Left colon (tissue), 2 donors: ENCODE data around the gene CADM1. TPM values are rescaled to one million over a fixed set of nuclear protein-coding genes. Genes with fewer than 3 reads are reported as not detected.

Experiments used
- ATAC-seq: fragments of 200-7000 bp; cut with Tn5 transposase; one replicate; pipeline ENCODE4 v1.9.1; 2020; ENCODE audit warnings: mild to moderate bottlenecking, moderate library complexity
- DNase-seq, 2 donors: peaks; one replicate each; pipeline ENCODE4 v3.0.0-alpha.2; 2020
- intact Hi-C, 2 donors: fragments of 100-400 bp; cut with DNase I in 1 of 2; cut with micrococcal nuclease in 1 of 2; formaldehyde crosslinking; loops; one replicate each; pipeline versions ENCODE4 v1.11.2 to v1.14.0; 2022; cut with DNase I, micrococcal nuclease
- total RNA-seq, 2 donors: library from RNA; stranded (reverse); fragmentation: NEBNext Ultra II Directional; extraction: Animal tissue kit (Norgen Biotek cat#: 25700); gene quantifications; one replicate each; pipeline ENCODE4 v1.2.1, GENCODE V29; 2021
- donor health status: DM: no; HTN: no; CAD: no.
- donor health status: DM: yes; HTN: yes; CAD: no.

Gene CADM1
- total RNA-seq, 2 donors from 2014 or later: 3.8 to 5.8 TPM

- DNase-seq (no peak), ATAC-seq (no peak)
- intact Hi-C loops: no loop called here
Measured at GRCh38 chr11:115383431-115383830, 120.8 kb downstream of the CADM1 start.

- intact Hi-C loops: no loop called here
- ATAC-seq: no peak
- no peak for DNase-seq
Measured at GRCh38 chr11:115379528-115379927, 124.7 kb downstream of the CADM1 start.

GRCh38 chr11:115378557-115378956 lies 125.7 kb downstream of the CADM1 start:
- ATAC-seq: no peak
- intact Hi-C loops: no loop called here

GRCh38 chr11:115377882-115378296 lies 126.3 kb downstream of the CADM1 start:
- ATAC-seq (no peak), DNase-seq (no peak)
- intact Hi-C loops: no loop called here

More at GRCh38 chr11:115378557-115378956, 125.7 kb downstream of the CADM1 start:
- no peak for DNase-seq

- DNase-seq (no peak), ATAC-seq (no peak)
- intact Hi-C loops: no loop called here
Measured at GRCh38 chr11:115368616-115369015, 135.6 kb downstream of the CADM1 start.

GRCh38 chr11:115366826-115367225 lies 137.4 kb downstream of the CADM1 start:
- intact Hi-C loops: no loop called here
- DNase-seq (no peak), ATAC-seq (no peak)

- ATAC-seq: no peak
- no peak for DNase-seq
- intact Hi-C loops: no loop called here
Measured at GRCh38 chr11:115365907-115366306, 138.3 kb downstream of the CADM1 start.

GRCh38 chr11:115364896-115365295 lies 139.3 kb downstream of the CADM1 start:
- DNase-seq: no peak
- ATAC-seq: no peak
- intact Hi-C loops: no loop called here

GRCh38 chr11:115363921-115364320 lies 140.3 kb downstream of the CADM1 start:
- ATAC-seq (no peak), DNase-seq (no peak)
- intact Hi-C loops: no loop called here

- ATAC-seq: no peak
- intact Hi-C loops: no loop called here
- no peak for DNase-seq
Measured at GRCh38 chr11:115363426-115363825, 140.8 kb downstream of the CADM1 start.

- intact Hi-C loops: no loop called here
- DNase-seq (no peak), ATAC-seq (no peak)
Measured at GRCh38 chr11:115362997-115363396, 141.2 kb downstream of the CADM1 start.

- intact Hi-C loops: no loop called here
- ATAC-seq (no peak), DNase-seq (no peak)
Measured at GRCh38 chr11:115361025-115361424, 143.2 kb downstream of the CADM1 start.

GRCh38 chr11:115360186-115360824 lies 143.9 kb downstream of the CADM1 start:
- ATAC-seq (no peak), DNase-seq (no peak)
- intact Hi-C loops: no loop called here

GRCh38 chr11:115357066-115357465 lies 147.1 kb downstream of the CADM1 start:
- DNase-seq: no peak
- intact Hi-C loops: no loop called here
- ATAC-seq: no peak

GRCh38 chr11:115352805-115353485 lies 151.3 kb downstream of the CADM1 start:
- no peak for DNase-seq
- intact Hi-C loops: no loop called here
- no peak for ATAC-seq

GRCh38 chr11:115349335-115350017 lies 154.7 kb downstream of the CADM1 start:
- intact Hi-C loops: no loop called here
- DNase-seq: no peak
- ATAC-seq: no peak

- DNase-seq: no peak
- intact Hi-C loops: no loop called here
- no peak for ATAC-seq
Measured at GRCh38 chr11:115348416-115348815, 155.8 kb downstream of the CADM1 start.

GRCh38 chr11:115347106-115347505 lies 157.1 kb downstream of the CADM1 start:
- ATAC-seq: no peak
- DNase-seq: no peak
- intact Hi-C loops: no loop called here

GRCh38 chr11:115345840-115346239 lies 158.4 kb downstream of the CADM1 start:
- intact Hi-C loops: no loop called here
- no peak for DNase-seq
- ATAC-seq: no peak

GRCh38 chr11:115345361-115345760 lies 158.9 kb downstream of the CADM1 start:
- intact Hi-C loops: no loop called here
- no peak for ATAC-seq

More at GRCh38 chr11:115345361-115345760, 158.9 kb downstream of the CADM1 start:
- DNase-seq: no peak
